Colon (tissue), 2 donors: ENCODE data around the gene ANK2.
"Not testable (repeated sequence)": the region's sequence is repeated elsewhere in the genome, so short reads cannot be mapped to it uniquely, and the experiment has no call there.

Experiments used
- FAIRE-seq: peaks from 2 replicates; lab custom pipeline; 2012; peaks lifted over from hg19 to GRCh38; lab: Jason Lieb, UNC
- donor health status: control.
- donor health status: control.

The ANK2 gene

GRCh38 chr4:113153529-113154101 lies 104.2 kb downstream of the ANK2 start:
- no peak for FAIRE-seq

- no peak for FAIRE-seq
Observed at GRCh38 chr4:113154281-113154680, 104.8 kb downstream of the ANK2 start.

GRCh38 chr4:113157086-113157857 lies 107.8 kb downstream of the ANK2 start:
- FAIRE-seq, result no peak

- no peak for FAIRE-seq
Observed at GRCh38 chr4:113159942-113160545, 110.6 kb downstream of the ANK2 start.

- no peak for FAIRE-seq
Observed at GRCh38 chr4:113160548-113160947, 111.1 kb downstream of the ANK2 start.

- no peak for FAIRE-seq
Observed at GRCh38 chr4:113162089-113162488, 112.6 kb downstream of the ANK2 start.

GRCh38 chr4:113169368-113169767 lies 119.9 kb downstream of the ANK2 start:
- no peak for FAIRE-seq

GRCh38 chr4:113170115-113170804 lies 120.8 kb downstream of the ANK2 start:
- no peak for FAIRE-seq

- no peak for FAIRE-seq
Observed at GRCh38 chr4:113170805-113171468, 121.5 kb downstream of the ANK2 start.

GRCh38 chr4:113173126-113173792 lies 123.8 kb downstream of the ANK2 start:
- no peak for FAIRE-seq

- FAIRE-seq, result no peak
Observed at GRCh38 chr4:113173793-113174264, 124.4 kb downstream of the ANK2 start.

GRCh38 chr4:113179091-113179490 lies 129.6 kb downstream of the ANK2 start:
- FAIRE-seq, result no peak

GRCh38 chr4:113179996-113180395 lies 130.5 kb downstream of the ANK2 start:
- FAIRE-seq, result no peak

GRCh38 chr4:113181289-113182007 lies 132.0 kb downstream of the ANK2 start:
- no peak for FAIRE-seq

- no peak for FAIRE-seq
Observed at GRCh38 chr4:113183032-113183605, 133.7 kb downstream of the ANK2 start.

- not testable (repeated sequence) for FAIRE-seq
Observed at GRCh38 chr4:113186220-113186619, 136.8 kb downstream of the ANK2 start.

- no peak for FAIRE-seq
Observed at GRCh38 chr4:113186913-113187312, 137.5 kb downstream of the ANK2 start.

GRCh38 chr4:113187358-113187757 lies 137.9 kb downstream of the ANK2 start:
- no peak for FAIRE-seq

GRCh38 chr4:113189546-113189945 lies 140.1 kb downstream of the ANK2 start:
- FAIRE-seq, result no peak

GRCh38 chr4:113209153-113209552 lies 159.7 kb downstream of the ANK2 start:
- FAIRE-seq, result no peak
